ENCODE measurements around the gene FBL. TPM values are rescaled to one million over a fixed set of nuclear protein-coding genes. Genes with fewer than 3 reads are reported as not detected.
A peak's percentile ranks its signal among the peaks of the same experiment; 100 is the strongest.

Gene FBL
- total RNA-seq, 1 experiment from 2014 or later: 186 TPM

DNA sequence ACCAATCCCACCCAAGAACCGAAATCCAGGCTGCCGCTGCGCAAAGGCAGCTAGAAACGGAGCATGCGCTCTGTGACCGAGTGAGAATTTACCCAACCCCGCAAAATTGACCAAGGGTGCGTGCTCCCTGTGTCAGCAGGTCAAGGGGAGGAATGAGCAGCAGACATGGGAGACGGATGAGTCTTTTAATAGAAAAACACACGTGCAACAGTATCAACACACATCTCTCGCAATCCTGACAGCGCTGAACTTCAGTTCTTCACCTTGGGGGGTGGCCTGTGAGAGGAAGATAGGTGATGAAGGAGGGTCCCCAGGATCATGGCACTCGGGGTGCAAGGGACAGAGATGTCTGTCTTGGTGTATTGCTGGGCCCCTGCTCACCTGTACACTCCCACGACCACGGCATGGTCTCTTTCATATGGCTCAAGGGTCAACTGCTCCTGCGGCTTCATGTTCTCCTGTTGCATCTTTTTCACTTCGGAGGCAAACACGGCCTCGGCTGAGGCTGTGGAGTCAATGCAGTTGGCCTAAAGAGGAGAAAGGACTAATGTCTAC is 11.8 kb downstream of the FBL start:
- BruUV-seq (replicated peaks): no TSS peak
- Histone ChIP-seq H3K9ac (ENCODE audit: low read length) (no peak overlapping the region), H3K79me2 (ENCODE audit: low read length) (peaks cover 4% of the 10 kb centered on the region; the same call in 1 of the 2 replicates), H3K9me3 (ENCODE audit: low read length) (no peaks in the 10 kb centered on the region), H3K4me3 (ENCODE audit: low read length) (peak overlapping the region; percentile 73; the same call in 1 of the 2 replicates), H3K4me2 (ENCODE audit: low read length) (0 out of 2 replicates have a peak overlapping the region, but pooled peaks have one; percentile 22), H3K36me3 (ENCODE audit: low read depth, low read length) (peaks cover 37% of the 10 kb centered on the region), H3K4me1 (ENCODE audit: insufficient read depth, low read length) (peaks cover 4% of the 10 kb centered on the region; the same call in 1 of the 2 replicates), H2AFZ (ENCODE audit: low read length) (no peak overlapping the region), H3F3A (ENCODE audit: low read length, unreplicated experiment) (no peaks in the 10 kb centered on the region), H3K27ac (ENCODE audit: low read length) (no peak overlapping the region), H3K27me3 (ENCODE audit: low read length) (no peaks in the 10 kb centered on the region), H4K20me1 (ENCODE audit: low read length) (0 out of 2 replicates have a peak, but pooled peaks cover 2% of the 10 kb centered on the region), H3K9me2 (replicated peaks; ENCODE audit: low read length) (no peaks in the 10 kb centered on the region)
- no peak for DNase-seq
- POLR2A ChIA-PET (ENCODE audit: unreplicated experiment): interaction anchor here (1.2 kb wide), 1 partner anchor 398 kb away, joined by 3 read pairs; the partner anchor contains the start of gene RPS16
- intact Hi-C loops (cut with micrococcal nuclease): no loop called here
- ATAC-seq: no peak
- TF ChIP-seq CTCF (conservative IDR thresholded peaks at IDR 0.05; ENCODE audit: low read depth, low read length) (no peak), EZH2 (IDR thresholded peaks at IDR 0.05; ENCODE audit: low read length, unreplicated experiment) (no peak), EZH2phosphoT487 (IDR thresholded peaks at IDR 0.05; ENCODE audit: borderline replicate concordance, low read length) (no peak)
- CTCF ChIA-PET: interaction anchor here (0.9 to 1.1 kb wide), 2 partner anchors 11 to 136 kb away, joined by 3 to 4 read pairs; no protein-coding TSS in a partner anchor

DNA sequence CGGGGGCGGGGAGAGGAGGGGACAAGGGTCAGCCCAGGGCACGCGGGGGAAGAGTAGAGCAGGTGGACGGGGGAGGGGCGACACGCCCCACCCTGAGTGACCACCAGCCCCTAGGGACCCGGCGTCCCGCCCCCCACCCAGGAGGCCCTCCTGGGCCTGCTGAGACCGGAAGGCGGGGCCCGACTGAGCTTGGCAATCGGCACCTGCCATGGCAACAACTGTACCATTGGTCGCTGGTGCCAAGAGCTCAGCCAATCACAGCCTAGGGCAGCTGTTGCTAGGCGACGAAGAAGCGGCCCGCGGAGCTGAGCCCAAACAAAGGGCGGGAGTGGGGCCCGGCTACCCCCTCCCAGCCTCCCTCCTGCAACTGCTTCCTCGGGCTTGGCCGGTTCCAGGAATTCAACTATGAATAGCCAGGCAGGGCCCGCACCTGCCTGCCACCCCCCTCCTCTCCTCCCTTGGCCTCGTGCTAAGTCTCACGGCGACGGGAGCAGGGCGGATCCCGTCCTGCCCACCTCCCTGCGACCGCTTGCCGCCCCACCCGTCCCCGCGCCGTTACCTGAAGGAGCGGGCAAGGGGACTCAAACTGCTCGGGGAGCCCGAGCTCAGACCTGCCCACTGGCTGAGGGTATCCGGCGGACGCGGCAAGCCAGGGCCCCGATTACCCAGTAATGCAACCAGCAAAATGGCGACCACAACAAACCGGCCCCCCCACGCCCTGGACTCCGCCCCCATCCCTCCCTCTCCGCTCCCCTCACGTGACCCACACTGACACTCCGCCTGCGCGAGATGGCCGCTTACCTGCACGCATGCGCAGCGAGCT is 12.5 kb downstream of the FBL start, which contains the start of gene DYRK1B:
DYRK1B (minus strand) TSS at position 699 of the 823 bp plus-strand sequence. CDS start 2,295 bp downstream, outside the sequence.
- ATAC-seq (peak; percentile 95), DNase-seq (peak; percentile 81)
- Histone ChIP-seq H3F3A (ENCODE audit: low read length, unreplicated experiment) (no peaks in the 10 kb centered on the region), H3K36me3 (ENCODE audit: low read depth, low read length) (peaks cover 30% of the 10 kb centered on the region), H3K4me1 (ENCODE audit: insufficient read depth, low read length) (peaks cover 4% of the 10 kb centered on the region; the same call in 1 of the 2 replicates), H2AFZ (ENCODE audit: low read length) (peak within 1 kb of the TSS; percentile 65), H3K4me3 (ENCODE audit: low read length) (peak within 1 kb of the TSS; percentile 73), H3K9me2 (replicated peaks; ENCODE audit: low read length) (no peaks in the 10 kb centered on the region), H3K9me3 (ENCODE audit: low read length) (no peaks in the 10 kb centered on the region), H4K20me1 (ENCODE audit: low read length) (no peaks in the 10 kb centered on the region), H3K9ac (ENCODE audit: low read length) (peak within 1 kb of the TSS; percentile 72), H3K27ac (ENCODE audit: low read length) (peak within 1 kb of the TSS; percentile 49; the same call in 1 of the 2 replicates), H3K27me3 (ENCODE audit: low read length) (no peaks in the 10 kb centered on the region), H3K4me2 (ENCODE audit: low read length) (peak within 1 kb of the TSS; percentile 80), H3K79me2 (ENCODE audit: low read length) (no peaks in the 10 kb centered on the region)
- CTCF ChIA-PET: interaction anchor here (0.9 to 1.1 kb wide), 2 partner anchors 12 to 137 kb away, joined by 3 to 4 read pairs; no protein-coding TSS in a partner anchor
- POLR2A ChIA-PET (ENCODE audit: unreplicated experiment): interaction anchor here (0.6 to 1.2 kb wide), 2 partner anchors 51 to 398 kb away, joined by 3 to 17 read pairs; partner anchors contain the start of gene RPS16
- BruUV-seq (replicated peaks): TSS peak; percentile 50
- intact Hi-C loops (cut with micrococcal nuclease): no loop called here
- TF ChIP-seq CTCF (conservative IDR thresholded peaks at IDR 0.05; ENCODE audit: low read depth, low read length) (no peak), EZH2phosphoT487 (IDR thresholded peaks at IDR 0.05; ENCODE audit: borderline replicate concordance, low read length) (no peak), EZH2 (IDR thresholded peaks at IDR 0.05; ENCODE audit: low read length, unreplicated experiment) (no peak)

All from PC-3 (cell line).